GM13977 (cell line): ENCODE measurements around the gene KCND2.

Experiments used
- DNase-seq: peaks from one replicate; pipeline ENCODE4 v3.0.0; 2012; ENCODE audit warnings: low spot score
- in situ Hi-C: fragments of 300-500 bp; cut with MboI; formaldehyde crosslinking; loops from one replicate; pipeline ENCODE4 v1.12.0; 2022; ENCODE audit warnings: low sequenced_read_pairs, low pct_unique_long_range_greater_than_20kb, mixed read lengths, inconsistent platforms; ENCODE audit not compliant: unreplicated experiment
- TF ChIP-seq, protein P1 (sequence below): IDR thresholded peaks from 2 replicates; pipeline ENCODE4 v1.5.1; 2012; ENCODE audit warnings: mild to moderate bottlenecking, control low read depth; ENCODE audit not compliant: insufficient read depth; ENCODE audit errors: extremely low read depth, missing control alignments

Gene KCND2

DNA sequence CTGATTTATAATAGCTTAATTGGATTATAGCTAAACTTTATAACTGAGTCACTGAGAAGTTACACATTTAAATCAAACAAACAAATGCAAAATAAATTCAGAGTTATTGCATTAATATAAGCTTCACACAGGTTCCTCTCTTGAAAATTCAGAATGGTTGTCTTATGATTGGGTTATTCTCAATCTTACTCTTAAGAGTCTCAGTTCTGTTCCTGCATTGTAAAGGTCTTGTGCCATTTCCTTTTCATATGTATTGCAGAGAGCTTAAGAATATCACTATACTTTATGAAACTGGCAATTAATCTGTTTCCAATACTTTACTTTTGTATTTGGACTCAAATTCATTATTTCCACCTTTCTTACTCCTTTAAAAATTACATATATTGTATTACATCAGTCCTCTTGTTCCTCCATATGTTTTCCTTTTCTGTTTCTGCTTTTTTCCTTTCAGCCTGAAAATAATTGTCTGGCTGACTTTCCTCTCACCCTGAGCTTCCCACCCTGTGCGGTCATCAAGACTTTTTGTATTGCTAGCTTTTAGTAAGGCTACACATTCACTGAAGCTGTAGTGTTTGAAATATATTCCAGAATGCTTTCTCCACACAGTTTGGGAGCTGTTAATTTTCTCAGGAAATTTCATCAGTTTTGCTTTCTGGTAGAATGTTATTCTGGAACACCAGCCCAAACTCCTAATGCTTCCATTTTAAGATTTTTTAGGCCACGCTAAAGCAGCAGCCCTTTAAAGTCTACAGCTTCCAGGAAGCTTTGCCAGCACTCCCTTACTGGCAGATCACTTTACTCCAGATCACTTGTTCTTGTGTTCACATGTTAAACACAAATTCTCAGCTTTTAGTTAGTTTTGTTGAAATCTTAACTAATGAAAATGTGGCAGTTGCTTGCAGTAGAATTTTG is 139.4 kb downstream of the KCND2 start:
- in situ Hi-C loops = no loop called here
- no peak for DNase-seq
- TF ChIP-seq, protein P1, sequence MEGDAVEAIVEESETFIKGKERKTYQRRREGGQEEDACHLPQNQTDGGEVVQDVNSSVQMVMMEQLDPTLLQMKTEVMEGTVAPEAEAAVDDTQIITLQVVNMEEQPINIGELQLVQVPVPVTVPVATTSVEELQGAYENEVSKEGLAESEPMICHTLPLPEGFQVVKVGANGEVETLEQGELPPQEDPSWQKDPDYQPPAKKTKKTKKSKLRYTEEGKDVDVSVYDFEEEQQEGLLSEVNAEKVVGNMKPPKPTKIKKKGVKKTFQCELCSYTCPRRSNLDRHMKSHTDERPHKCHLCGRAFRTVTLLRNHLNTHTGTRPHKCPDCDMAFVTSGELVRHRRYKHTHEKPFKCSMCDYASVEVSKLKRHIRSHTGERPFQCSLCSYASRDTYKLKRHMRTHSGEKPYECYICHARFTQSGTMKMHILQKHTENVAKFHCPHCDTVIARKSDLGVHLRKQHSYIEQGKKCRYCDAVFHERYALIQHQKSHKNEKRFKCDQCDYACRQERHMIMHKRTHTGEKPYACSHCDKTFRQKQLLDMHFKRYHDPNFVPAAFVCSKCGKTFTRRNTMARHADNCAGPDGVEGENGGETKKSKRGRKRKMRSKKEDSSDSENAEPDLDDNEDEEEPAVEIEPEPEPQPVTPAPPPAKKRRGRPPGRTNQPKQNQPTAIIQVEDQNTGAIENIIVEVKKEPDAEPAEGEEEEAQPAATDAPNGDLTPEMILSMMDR = no peak

GRCh38 chr7:120413164-120413563 is 140.2 kb downstream of the KCND2 start:
- TF ChIP-seq, protein P1 = no peak
- no peak for DNase-seq
- in situ Hi-C loops = no loop called here

- TF ChIP-seq, protein P1 = no peak
- DNase-seq = no peak
- in situ Hi-C loops = no loop called here
Measured at GRCh38 chr7:120417244-120417979, 144.4 kb downstream of the KCND2 start.

GRCh38 chr7:120421151-120421651 is 148.2 kb downstream of the KCND2 start:
- DNase-seq = peak; percentile 59
- TF ChIP-seq, protein P1 = no peak
- in situ Hi-C loops = no loop called here

DNA sequence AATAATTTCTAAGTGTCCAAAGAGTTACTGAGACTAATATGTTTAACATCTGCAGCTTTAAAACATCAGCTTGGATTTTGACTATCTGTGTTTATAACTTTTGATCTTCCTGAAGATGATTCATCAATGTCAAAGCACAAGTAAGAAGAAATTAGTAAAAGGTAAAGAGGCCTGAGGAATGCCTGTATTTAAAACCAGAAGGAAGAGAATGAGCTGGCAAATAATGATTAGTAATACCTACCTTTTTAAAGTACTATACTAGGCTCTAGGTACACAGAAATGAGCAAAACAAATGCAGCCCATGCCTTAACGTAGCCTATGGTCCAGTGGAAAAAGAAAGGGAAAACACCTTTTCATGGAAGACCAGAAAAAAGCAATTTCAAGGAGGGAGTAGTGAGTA is 158.0 kb downstream of the KCND2 start:
- no peak for DNase-seq
- TF ChIP-seq, protein P1 = no peak
- in situ Hi-C loops = no loop called here

DNA sequence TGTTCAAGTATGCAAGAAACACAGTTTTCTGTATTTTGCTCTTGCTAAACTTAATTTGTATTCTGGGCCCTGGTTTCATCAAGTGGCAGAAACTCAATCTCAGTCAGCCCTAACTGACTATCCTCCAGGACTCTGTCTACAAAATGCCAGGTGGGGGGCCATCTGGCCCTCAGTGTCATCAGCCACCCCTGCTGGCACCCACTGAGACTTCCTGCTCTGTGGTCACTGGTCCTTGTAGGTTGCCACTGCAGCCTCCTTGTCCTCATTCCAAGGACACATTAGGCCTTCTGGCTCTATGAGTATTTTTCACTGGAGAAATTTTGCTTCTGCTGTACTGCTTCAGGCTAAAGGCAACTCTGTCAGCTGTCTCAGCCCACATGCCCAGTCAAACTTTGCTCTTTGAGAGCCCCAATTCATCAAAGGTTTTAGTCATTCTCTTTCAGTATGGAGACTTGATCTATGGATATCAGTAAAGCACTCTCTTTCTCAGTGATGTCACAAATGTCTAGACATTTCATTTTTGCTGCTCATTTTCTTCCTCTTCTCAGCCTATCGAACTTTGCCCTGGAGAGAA is 163.6 kb downstream of the KCND2 start:
- TF ChIP-seq, protein P1 = no peak
- in situ Hi-C loops = no loop called here
- no peak for DNase-seq
